H1 (cell line): ENCODE data around the gene DYRK1A. TPM values are rescaled to one million over a fixed set of nuclear protein-coding genes. Genes with fewer than 3 reads are reported as not detected.

Experiments
- ATF3 ChIP-seq: IDR thresholded peaks from 2 replicates; pipeline ENCODE4 v1.6.1; 2011; ENCODE audit warnings: low read depth, mild to moderate bottlenecking, low read length; ENCODE audit not compliant: insufficient read depth
- CHD1 ChIP-seq: IDR thresholded peaks from 2 replicates; pipeline ENCODE4 v1.6.1; 2012; ENCODE audit warnings: low read depth, low read length, improper control_type of control experiment
- CTBP2 ChIP-seq: IDR thresholded peaks from 2 replicates; pipeline ENCODE4 v1.7.0; 2011; ENCODE audit warnings: borderline replicate concordance, mild to moderate bottlenecking, moderate library complexity, mixed read lengths, low read length; ENCODE audit not compliant: insufficient read depth, insufficient read length
- JUND ChIP-seq: IDR thresholded peaks from 2 replicates; pipeline ENCODE4 v1.6.1; 2011; ENCODE audit warnings: mild to moderate bottlenecking, improper control_type of control experiment, low read length
- polyA plus RNA-seq, 7 experiments: library from polyadenylated mRNA; depleted of rRNA in 3 of 7; stranded (reverse) in 5 of 7; unstranded in 2 of 7; fragments of >200 nt in 5 of 7; fragments of 200-250 nt in 2 of 7; gene quantifications; 1 replicate in 5 of 7; 2 replicates in 1 of 7; 4 replicates in 1 of 7; pipeline versions ENCODE4 v1.2.1 to v1.2.3, GENCODE V29; 2011 to 2013; ENCODE audit warnings: missing spikeins in 2 of 7, mixed read lengths in 2 of 7
- total RNA-seq: library from RNA; stranded (reverse); fragmentation: NEBNext Ultra II Directional; extraction: Animal tissue kit (Norgen Biotek cat#: 25700); gene quantifications from 2 replicates; pipeline ENCODE4 v1.2.1, GENCODE V29; 2021
- TF ChIP-seq, protein P1 (sequence below): fragments of 300-600 bp; sonication (generic); IDR thresholded peaks from 2 replicates; pipeline ENCODE4 v1.7.1; 2012; ENCODE audit warnings: low read length, moderate library complexity, mild to moderate bottlenecking, inconsistent platforms; ENCODE audit not compliant: insufficient replicate concordance

DYRK1A gene
- total and polyA plus RNA-seq, 2 of the 8 experiments (the other 6 are each of a cell fraction or from before 2014, with no cell fraction given): 61.1 to 62.2 TPM

DNA sequence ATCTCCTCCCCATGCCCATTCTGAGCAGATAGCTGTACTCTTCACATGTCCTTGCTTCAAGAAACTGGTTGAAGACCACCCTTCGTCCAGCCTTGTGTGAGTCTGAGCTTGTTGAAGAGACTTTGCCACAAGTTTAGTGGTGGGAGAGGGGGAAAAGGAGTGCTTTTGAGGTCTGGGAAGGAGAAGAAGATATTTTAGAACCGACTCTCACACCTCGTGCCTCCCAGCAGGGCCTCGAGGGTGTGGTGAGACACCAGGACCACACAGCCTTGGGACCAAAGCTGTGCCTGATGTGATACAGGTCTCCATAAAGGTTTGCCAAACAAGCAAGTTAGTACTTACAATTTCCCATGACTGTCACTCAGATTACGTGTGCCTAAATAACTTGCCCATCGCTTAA lies 201.8 kb downstream of the DYRK1A start (continued):
- TF ChIP-seq, protein P1, sequence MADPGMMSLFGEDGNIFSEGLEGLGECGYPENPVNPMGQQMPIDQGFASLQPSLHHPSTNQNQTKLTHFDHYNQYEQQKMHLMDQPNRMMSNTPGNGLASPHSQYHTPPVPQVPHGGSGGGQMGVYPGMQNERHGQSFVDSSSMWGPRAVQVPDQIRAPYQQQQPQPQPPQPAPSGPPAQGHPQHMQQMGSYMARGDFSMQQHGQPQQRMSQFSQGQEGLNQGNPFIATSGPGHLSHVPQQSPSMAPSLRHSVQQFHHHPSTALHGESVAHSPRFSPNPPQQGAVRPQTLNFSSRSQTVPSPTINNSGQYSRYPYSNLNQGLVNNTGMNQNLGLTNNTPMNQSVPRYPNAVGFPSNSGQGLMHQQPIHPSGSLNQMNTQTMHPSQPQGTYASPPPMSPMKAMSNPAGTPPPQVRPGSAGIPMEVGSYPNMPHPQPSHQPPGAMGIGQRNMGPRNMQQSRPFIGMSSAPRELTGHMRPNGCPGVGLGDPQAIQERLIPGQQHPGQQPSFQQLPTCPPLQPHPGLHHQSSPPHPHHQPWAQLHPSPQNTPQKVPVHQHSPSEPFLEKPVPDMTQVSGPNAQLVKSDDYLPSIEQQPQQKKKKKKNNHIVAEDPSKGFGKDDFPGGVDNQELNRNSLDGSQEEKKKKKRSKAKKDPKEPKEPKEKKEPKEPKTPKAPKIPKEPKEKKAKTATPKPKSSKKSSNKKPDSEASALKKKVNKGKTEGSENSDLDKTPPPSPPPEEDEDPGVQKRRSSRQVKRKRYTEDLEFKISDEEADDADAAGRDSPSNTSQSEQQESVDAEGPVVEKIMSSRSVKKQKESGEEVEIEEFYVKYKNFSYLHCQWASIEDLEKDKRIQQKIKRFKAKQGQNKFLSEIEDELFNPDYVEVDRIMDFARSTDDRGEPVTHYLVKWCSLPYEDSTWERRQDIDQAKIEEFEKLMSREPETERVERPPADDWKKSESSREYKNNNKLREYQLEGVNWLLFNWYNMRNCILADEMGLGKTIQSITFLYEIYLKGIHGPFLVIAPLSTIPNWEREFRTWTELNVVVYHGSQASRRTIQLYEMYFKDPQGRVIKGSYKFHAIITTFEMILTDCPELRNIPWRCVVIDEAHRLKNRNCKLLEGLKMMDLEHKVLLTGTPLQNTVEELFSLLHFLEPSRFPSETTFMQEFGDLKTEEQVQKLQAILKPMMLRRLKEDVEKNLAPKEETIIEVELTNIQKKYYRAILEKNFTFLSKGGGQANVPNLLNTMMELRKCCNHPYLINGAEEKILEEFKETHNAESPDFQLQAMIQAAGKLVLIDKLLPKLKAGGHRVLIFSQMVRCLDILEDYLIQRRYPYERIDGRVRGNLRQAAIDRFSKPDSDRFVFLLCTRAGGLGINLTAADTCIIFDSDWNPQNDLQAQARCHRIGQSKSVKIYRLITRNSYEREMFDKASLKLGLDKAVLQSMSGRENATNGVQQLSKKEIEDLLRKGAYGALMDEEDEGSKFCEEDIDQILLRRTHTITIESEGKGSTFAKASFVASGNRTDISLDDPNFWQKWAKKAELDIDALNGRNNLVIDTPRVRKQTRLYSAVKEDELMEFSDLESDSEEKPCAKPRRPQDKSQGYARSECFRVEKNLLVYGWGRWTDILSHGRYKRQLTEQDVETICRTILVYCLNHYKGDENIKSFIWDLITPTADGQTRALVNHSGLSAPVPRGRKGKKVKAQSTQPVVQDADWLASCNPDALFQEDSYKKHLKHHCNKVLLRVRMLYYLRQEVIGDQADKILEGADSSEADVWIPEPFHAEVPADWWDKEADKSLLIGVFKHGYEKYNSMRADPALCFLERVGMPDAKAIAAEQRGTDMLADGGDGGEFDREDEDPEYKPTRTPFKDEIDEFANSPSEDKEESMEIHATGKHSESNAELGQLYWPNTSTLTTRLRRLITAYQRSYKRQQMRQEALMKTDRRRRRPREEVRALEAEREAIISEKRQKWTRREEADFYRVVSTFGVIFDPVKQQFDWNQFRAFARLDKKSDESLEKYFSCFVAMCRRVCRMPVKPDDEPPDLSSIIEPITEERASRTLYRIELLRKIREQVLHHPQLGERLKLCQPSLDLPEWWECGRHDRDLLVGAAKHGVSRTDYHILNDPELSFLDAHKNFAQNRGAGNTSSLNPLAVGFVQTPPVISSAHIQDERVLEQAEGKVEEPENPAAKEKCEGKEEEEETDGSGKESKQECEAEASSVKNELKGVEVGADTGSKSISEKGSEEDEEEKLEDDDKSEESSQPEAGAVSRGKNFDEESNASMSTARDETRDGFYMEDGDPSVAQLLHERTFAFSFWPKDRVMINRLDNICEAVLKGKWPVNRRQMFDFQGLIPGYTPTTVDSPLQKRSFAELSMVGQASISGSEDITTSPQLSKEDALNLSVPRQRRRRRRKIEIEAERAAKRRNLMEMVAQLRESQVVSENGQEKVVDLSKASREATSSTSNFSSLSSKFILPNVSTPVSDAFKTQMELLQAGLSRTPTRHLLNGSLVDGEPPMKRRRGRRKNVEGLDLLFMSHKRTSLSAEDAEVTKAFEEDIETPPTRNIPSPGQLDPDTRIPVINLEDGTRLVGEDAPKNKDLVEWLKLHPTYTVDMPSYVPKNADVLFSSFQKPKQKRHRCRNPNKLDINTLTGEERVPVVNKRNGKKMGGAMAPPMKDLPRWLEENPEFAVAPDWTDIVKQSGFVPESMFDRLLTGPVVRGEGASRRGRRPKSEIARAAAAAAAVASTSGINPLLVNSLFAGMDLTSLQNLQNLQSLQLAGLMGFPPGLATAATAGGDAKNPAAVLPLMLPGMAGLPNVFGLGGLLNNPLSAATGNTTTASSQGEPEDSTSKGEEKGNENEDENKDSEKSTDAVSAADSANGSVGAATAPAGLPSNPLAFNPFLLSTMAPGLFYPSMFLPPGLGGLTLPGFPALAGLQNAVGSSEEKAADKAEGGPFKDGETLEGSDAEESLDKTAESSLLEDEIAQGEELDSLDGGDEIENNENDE: no peak
- TF ChIP-seq CHD1: no peak
- no peak for TF ChIP-seq JUND
- no peak for TF ChIP-seq CTBP2
- no peak for TF ChIP-seq ATF3
